MM.1S (cell line): ENCODE results near the gene ARHGAP33.

Source experiments
- DNase-seq: peaks from one replicate; pipeline ENCODE4 v3.0.0-alpha.2; 2015
- H2AFZ ChIP-seq: fragments of 300-600 bp; sonication (generic); 2 replicates; pipeline ENCODE4 v1.6.0; 2016; ENCODE audit warnings: antibody characterized with exemption, low read length
- H3F3A ChIP-seq: fragments of 300-600 bp; sonication (generic); 2 replicates; pipeline ENCODE4 v1.6.1; 2016; ENCODE audit warnings: mild to moderate bottlenecking, antibody characterized with exemption, low read length, moderate library complexity, mixed read lengths; ENCODE audit not compliant: insufficient read depth
- H3K27ac ChIP-seq: fragments of 300-600 bp; sonication (generic); 2 replicates; pipeline ENCODE4 v1.5.1; 2016; ENCODE audit warnings: mild to moderate bottlenecking, low read length
- H3K27me3 ChIP-seq: fragments of 300-600 bp; sonication (generic); replicated peaks from 2 replicates; pipeline ENCODE4 v1.6.0; 2016; ENCODE audit warnings: low read length; ENCODE audit not compliant: insufficient read depth
- H3K36me3 ChIP-seq: fragments of 300-600 bp; sonication (generic); replicated peaks from 2 replicates; pipeline ENCODE4 v1.6.1; 2016; ENCODE audit warnings: mild to moderate bottlenecking, low read length, mixed read lengths; ENCODE audit not compliant: insufficient read depth
- H3K4me1 ChIP-seq: fragments of 300-600 bp; sonication (generic); 2 replicates; pipeline ENCODE4 v1.6.1; 2016; ENCODE audit warnings: low read length, mixed read lengths
- H3K4me2 ChIP-seq: fragments of 300-600 bp; sonication (generic); 2 replicates; pipeline ENCODE4 v1.6.0; 2016; ENCODE audit warnings: low read depth, low read length
- H3K4me3 ChIP-seq: fragments of 300-600 bp; sonication (generic); 2 replicates; pipeline ENCODE4 v1.5.1; 2016; ENCODE audit warnings: low read length, mixed read lengths
- H3K79me2 ChIP-seq: fragments of 300-600 bp; sonication (generic); 2 replicates; pipeline ENCODE4 v1.6.1; 2016; ENCODE audit warnings: mixed run types, low read length, mixed read lengths
- H3K9ac ChIP-seq: fragments of 300-600 bp; sonication (generic); 2 replicates; pipeline ENCODE4 v1.6.1; 2016; ENCODE audit warnings: low read length, mixed read lengths
- H3K9me2 ChIP-seq: fragments of 300-600 bp; sonication (generic); replicated peaks from 2 replicates; pipeline ENCODE4 v1.6.1; 2016; ENCODE audit warnings: mild to moderate bottlenecking, low read length, mixed read lengths; ENCODE audit not compliant: insufficient read depth
- H3K9me3 ChIP-seq: fragments of 300-600 bp; sonication (generic); replicated peaks from 2 replicates; pipeline ENCODE4 v1.6.1; 2016; ENCODE audit warnings: mild to moderate bottlenecking, low read length, mixed read lengths; ENCODE audit not compliant: insufficient read depth
- H4K20me1 ChIP-seq: fragments of 300-600 bp; sonication (generic); 2 replicates; pipeline ENCODE4 v1.6.1; 2016; ENCODE audit warnings: mild to moderate bottlenecking, low read length, moderate library complexity, mixed read lengths; ENCODE audit not compliant: insufficient read depth
- EZH2 ChIP-seq: fragments of 300-600 bp; sonication (generic); optimal IDR thresholded peaks from 2 replicates; pipeline ENCODE3; 2017; ENCODE audit warnings: low read depth, mild to moderate bottlenecking, antibody characterized with exemption, low read length, mixed read lengths
- EZH2phosphoT487 ChIP-seq: fragments of 300-600 bp; sonication (generic); IDR thresholded peaks from 2 replicates; pipeline ENCODE4 v1.6.1; 2018; ENCODE audit warnings: antibody characterized with exemption, low read length
- TF ChIP-seq, protein P1 (sequence below): fragments of 300-600 bp; sonication (generic); IDR thresholded peaks from 2 replicates; pipeline ENCODE4 v1.5.1; 2016; ENCODE audit warnings: antibody characterized with exemption, low read length, mixed read lengths

The ARHGAP33 gene

DNA sequence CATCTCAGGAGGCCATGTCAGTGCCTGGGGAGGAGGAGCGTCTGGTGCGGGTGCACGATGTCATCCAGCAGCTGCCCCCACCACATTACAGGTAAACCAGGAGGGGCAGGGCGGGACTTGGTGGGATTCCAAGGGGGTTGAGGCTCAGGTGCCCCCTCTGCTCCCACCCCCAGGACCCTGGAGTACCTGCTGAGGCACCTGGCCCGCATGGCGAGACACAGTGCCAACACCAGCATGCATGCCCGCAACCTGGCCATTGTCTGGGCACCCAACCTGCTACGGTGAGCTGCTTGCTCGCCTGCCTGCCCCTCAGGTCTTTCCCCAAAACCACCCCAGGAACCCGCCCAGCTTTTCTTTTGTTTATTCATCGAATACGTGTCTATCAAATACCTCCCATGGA lies 7.2 kb downstream of the ARHGAP33 start:
- Histone ChIP-seq H3K27me3 (no peaks in the 10 kb centered on the region), H3K36me3 (no peaks in the 10 kb centered on the region), H3K4me3 (no peak overlapping the region), H4K20me1 (no peaks in the 10 kb centered on the region), H3K4me2 (no peak overlapping the region), H3K9ac (no peak overlapping the region), H2AFZ (no peak overlapping the region), H3K79me2 (no peaks in the 10 kb centered on the region), H3K9me2 (no peaks in the 10 kb centered on the region), H3K9me3 (no peaks in the 10 kb centered on the region), H3F3A (no peaks in the 10 kb centered on the region), H3K27ac (no peak overlapping the region), H3K4me1 (no peaks in the 10 kb centered on the region)
- TF ChIP-seq EZH2phosphoT487, result no peak
- TF ChIP-seq EZH2, result no peak
- TF ChIP-seq, protein P1, sequence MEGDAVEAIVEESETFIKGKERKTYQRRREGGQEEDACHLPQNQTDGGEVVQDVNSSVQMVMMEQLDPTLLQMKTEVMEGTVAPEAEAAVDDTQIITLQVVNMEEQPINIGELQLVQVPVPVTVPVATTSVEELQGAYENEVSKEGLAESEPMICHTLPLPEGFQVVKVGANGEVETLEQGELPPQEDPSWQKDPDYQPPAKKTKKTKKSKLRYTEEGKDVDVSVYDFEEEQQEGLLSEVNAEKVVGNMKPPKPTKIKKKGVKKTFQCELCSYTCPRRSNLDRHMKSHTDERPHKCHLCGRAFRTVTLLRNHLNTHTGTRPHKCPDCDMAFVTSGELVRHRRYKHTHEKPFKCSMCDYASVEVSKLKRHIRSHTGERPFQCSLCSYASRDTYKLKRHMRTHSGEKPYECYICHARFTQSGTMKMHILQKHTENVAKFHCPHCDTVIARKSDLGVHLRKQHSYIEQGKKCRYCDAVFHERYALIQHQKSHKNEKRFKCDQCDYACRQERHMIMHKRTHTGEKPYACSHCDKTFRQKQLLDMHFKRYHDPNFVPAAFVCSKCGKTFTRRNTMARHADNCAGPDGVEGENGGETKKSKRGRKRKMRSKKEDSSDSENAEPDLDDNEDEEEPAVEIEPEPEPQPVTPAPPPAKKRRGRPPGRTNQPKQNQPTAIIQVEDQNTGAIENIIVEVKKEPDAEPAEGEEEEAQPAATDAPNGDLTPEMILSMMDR, result no peak
- no peak for DNase-seq

DNA sequence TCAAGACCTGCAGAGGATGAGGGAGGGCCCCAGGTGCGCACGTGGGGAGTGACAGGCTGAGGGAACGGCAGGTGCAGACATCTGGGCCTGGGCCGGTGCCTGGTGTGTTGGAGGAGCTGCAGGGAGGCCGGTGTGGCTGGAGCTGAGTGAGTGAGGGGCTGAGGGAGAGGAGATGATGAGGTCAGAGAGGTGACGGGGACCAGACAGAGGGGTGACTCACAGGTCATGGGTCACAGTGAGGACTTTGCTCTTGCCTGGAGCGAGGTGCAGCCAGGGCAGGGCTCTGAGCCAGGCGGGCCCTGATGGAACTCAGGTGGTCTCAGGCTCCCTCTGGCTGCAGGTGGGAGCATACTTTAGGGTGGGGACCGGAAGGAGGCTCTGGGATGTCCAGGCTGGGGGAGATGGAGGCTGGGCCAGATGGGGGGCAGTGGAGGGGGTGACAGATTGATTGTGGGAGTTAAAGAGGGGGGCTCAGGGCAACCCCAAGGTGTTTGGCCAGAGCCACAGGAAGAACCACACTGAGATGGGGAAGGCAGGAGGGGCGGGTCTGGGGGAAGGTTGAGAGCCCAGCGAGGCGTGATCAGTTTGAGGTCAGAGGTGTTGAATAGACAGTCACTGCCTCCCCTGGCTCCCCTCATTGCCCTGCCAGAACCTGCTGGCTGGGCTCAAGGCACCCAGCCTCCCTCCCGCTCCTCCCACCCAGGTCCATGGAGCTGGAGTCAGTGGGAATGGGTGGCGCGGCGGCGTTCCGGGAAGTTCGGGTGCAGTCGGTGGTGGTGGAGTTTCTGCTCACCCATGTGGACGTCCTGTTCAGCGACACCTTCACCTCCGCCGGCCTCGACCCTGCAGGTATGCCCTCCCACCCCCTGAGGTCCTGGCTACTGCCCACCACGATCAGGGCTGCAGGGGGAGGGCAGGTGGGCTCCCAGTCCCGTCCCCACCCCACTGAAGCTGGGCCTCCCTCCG lies 8.4 kb downstream of the ARHGAP33 start:
- H3K4me3 ChIP-seq, result no peak overlapping the region
- H3K36me3 ChIP-seq, result no peaks in the 10 kb centered on the region
- TF ChIP-seq, protein P1, result no peak
- TF ChIP-seq EZH2, result no peak
- no peak for TF ChIP-seq EZH2phosphoT487
- no peak overlapping the region for H2AFZ ChIP-seq
- H3K27ac ChIP-seq, result no peak overlapping the region
- no peaks in the 10 kb centered on the region for H3K4me1 ChIP-seq
- H4K20me1 ChIP-seq, result no peaks in the 10 kb centered on the region
- no peaks in the 10 kb centered on the region for H3F3A ChIP-seq
- H3K9me3 ChIP-seq, result no peaks in the 10 kb centered on the region
- DNase-seq, result no peak
- no peaks in the 10 kb centered on the region for H3K27me3 ChIP-seq
- no peaks in the 10 kb centered on the region for H3K9me2 ChIP-seq
- no peak overlapping the region for H3K4me2 ChIP-seq
- no peak overlapping the region for H3K9ac ChIP-seq
- no peaks in the 10 kb centered on the region for H3K79me2 ChIP-seq

DNA sequence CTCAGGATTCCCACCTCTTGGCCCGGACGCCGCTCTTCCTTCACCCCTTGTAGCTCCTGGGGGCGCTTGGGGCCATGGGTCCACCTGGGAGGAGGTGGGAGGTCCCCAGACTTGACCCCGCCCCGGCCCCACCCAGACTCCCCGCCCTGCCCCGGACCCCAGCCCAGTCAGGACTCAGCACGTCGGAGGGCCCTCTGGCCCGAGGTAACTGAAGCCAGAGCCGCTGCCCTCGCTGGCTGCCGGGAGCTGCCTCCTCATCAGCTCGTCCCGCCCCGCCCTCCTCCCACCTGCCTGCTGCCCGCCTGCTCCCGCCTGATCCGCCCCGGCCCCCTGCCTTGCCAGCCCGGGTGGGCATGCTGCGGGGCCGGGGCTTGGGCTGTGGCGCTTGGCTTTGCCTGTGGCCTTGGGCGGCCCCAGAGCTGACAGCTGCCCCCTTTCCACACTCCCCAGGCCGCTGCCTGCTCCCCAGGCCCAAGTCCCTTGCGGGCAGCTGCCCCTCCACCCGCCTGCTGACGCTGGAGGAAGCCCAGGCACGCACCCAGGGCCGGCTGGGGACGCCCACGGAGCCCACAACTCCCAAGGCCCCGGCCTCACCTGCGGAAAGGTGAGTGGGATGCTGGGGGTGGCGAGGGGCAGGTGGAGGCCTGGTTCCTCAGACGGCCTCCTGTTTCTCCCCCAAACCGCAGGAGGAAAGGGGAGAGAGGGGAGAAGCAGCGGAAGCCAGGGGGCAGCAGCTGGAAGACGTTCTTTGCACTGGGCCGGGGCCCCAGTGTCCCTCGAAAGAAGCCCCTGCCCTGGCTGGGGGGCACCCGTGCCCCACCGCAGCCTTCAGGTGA lies 9.4 kb downstream of the ARHGAP33 start:
- DNase-seq, result no peak
- Histone ChIP-seq H3K27me3 (no peaks in the 10 kb centered on the region), H3K36me3 (no peaks in the 10 kb centered on the region), H3K27ac (no peak overlapping the region), H3K9ac (no peak overlapping the region), H3F3A (no peaks in the 10 kb centered on the region), H3K4me3 (no peak overlapping the region), H3K9me3 (no peaks in the 10 kb centered on the region), H3K4me1 (no peaks in the 10 kb centered on the region), H3K4me2 (no peak overlapping the region), H4K20me1 (no peaks in the 10 kb centered on the region), H2AFZ (no peak overlapping the region), H3K79me2 (no peaks in the 10 kb centered on the region), H3K9me2 (no peaks in the 10 kb centered on the region)
- TF ChIP-seq, protein P1, result no peak
- no peak for TF ChIP-seq EZH2phosphoT487
- TF ChIP-seq EZH2, result no peak
